Measurements from ENCODE around the gene FCRL6. TPM values are rescaled to one million over a fixed set of nuclear protein-coding genes. Genes with fewer than 3 reads are reported as not detected.

The FCRL6 gene
- total RNA-seq, 4 donors from 2014 or later: 0.17 to 0.80 (median 0.42) TPM; not detected in 1

DNA sequence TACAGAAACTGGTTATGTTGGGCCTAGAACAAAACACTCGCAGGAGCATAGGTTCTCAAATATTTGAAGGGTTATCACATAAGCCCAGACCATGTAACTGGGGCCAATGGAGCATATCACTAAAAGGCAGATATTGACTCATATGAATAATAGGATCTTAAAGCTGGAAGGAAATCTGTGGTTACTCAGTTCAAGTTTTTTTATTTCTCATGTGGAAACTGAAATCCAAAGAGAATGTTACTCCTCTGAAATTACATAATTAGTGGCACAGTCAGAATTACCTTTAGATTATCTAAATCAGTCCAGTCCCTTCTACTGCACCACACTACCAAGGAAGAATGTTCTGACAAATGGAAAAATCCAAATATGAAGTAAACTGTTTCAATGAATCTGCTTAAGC is 36.6 kb downstream of the FCRL6 start:
- TF ChIP-seq, protein P1, sequence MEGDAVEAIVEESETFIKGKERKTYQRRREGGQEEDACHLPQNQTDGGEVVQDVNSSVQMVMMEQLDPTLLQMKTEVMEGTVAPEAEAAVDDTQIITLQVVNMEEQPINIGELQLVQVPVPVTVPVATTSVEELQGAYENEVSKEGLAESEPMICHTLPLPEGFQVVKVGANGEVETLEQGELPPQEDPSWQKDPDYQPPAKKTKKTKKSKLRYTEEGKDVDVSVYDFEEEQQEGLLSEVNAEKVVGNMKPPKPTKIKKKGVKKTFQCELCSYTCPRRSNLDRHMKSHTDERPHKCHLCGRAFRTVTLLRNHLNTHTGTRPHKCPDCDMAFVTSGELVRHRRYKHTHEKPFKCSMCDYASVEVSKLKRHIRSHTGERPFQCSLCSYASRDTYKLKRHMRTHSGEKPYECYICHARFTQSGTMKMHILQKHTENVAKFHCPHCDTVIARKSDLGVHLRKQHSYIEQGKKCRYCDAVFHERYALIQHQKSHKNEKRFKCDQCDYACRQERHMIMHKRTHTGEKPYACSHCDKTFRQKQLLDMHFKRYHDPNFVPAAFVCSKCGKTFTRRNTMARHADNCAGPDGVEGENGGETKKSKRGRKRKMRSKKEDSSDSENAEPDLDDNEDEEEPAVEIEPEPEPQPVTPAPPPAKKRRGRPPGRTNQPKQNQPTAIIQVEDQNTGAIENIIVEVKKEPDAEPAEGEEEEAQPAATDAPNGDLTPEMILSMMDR (IDR thresholded peaks at IDR 0.05): no peak
- no peak for TF ChIP-seq POLR2A (IDR thresholded peaks at IDR 0.05)
- intact Hi-C loops (cut with DNase I; ENCODE audit: low total_unique reads): no loop called here

DNA sequence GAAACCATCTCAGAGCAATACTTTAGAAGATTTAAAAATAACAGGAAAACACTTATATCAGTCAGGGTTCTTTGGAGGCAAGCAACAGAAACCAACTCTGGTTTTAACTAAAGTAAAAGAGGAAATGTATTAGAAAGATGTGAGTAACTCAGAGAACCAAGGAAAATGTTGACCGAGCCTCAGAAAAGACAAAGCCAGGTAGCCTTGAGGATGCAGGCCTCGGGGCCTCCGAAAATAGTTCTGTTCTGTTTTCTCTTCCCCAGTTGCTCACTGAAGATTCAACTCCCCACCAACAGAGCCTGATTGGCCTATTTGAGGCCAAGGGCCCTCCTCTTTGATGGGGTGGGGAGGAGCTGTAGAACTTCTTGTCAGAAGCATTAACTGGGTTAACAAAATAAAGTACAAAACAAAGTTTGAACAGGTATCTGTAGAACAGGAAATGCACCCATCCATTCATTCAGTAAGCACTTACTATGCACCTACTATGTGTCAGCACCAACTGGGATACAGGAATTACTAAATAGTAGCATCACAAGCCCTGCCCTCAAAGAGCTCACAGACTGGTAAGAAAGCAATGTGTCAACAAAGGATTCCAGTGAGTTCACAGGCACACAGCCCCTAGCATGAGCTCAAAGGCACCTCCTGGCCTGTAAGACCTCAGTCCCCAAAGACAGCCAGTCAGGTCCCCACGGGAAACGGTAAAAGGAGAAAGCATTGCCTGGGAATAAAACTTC is 37.1 kb downstream of the FCRL6 start:
- TF ChIP-seq, protein P1 (IDR thresholded peaks at IDR 0.05): no peak
- TF ChIP-seq POLR2A (IDR thresholded peaks at IDR 0.05): no peak
- H3K4me3 ChIP-seq (ENCODE audit: low read depth, poor library complexity, severe bottlenecking): no peak overlapping the region
- no peak for DNase-seq (ENCODE audit: low spot score in 2 of 2)
- intact Hi-C loops (cut with DNase I; ENCODE audit: low total_unique reads): no loop called here
- WGBS, 2 donors: 94 to 95% methylated on average over 5 of the region's 5 CpGs

More for the DNA sequence above, 36.6 kb downstream of the FCRL6 start:
- WGBS, 2 donors: 89 to 95% methylated on average over 1 of the region's 1 CpG
- DNase-seq (ENCODE audit: low spot score in 2 of 2): no peak
- H3K4me3 ChIP-seq (ENCODE audit: low read depth, poor library complexity, severe bottlenecking): no peak overlapping the region

DNA sequence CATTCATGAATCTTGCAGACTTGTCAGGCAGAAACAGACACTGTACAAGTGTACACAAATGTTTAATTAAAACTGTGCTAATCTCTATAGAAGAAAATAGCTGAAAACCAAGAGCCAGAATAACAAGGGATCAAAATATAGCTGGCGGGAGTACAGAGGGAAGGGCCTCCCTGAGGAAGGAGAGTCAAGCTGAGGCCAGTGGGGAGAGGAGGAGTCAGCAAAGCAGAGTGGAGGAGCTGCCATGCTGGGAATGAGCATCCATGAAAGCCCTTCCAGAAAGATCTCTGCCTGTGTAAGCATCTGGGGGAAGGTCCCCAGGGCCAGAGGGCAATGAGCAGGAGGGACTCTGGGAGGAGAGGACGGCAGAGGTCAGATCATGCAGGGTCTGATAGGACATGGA is 39.6 kb downstream of the FCRL6 start:
- intact Hi-C loops (cut with DNase I; ENCODE audit: low total_unique reads): no loop called here
- 71 to 74% methylated on average over 2 of the region's 2 CpGs for WGBS, 2 donors
- TF ChIP-seq, protein P1 (IDR thresholded peaks at IDR 0.05): no peak
- no peak for TF ChIP-seq POLR2A (IDR thresholded peaks at IDR 0.05)
- H3K4me3 ChIP-seq (ENCODE audit: low read depth, poor library complexity, severe bottlenecking): no peak overlapping the region
- DNase-seq (ENCODE audit: low spot score in 2 of 2): no peak

DNA sequence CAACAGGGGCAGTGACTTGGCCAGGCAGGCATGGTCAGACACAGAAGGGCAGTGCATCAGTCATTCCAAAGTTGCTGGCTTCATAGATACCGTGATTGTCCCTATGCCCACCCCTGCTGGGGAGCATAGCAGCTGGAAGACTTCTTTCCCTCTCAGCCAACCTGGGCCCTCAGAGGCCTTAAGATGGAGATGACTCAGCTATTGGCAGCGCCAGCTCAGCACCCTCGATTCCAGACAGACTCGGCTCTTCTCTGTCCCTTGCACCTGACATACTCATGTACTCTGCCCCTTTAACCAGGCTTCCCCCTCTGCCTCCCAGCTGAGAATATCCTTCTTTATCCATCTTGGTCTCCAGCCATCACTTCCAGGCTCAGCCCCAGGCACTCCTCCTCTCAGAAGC is 41.3 kb downstream of the FCRL6 start:
- no peak for DNase-seq (ENCODE audit: low spot score in 2 of 2)
- TF ChIP-seq, protein P1 (IDR thresholded peaks at IDR 0.05): no peak
- no peak for TF ChIP-seq POLR2A (IDR thresholded peaks at IDR 0.05)
- intact Hi-C loops (cut with DNase I; ENCODE audit: low total_unique reads): no loop called here
- 60 to 63% methylated on average over 4 of the region's 4 CpGs for WGBS, 2 donors
- H3K4me3 ChIP-seq (ENCODE audit: low read depth, poor library complexity, severe bottlenecking): no peak overlapping the region

DNA sequence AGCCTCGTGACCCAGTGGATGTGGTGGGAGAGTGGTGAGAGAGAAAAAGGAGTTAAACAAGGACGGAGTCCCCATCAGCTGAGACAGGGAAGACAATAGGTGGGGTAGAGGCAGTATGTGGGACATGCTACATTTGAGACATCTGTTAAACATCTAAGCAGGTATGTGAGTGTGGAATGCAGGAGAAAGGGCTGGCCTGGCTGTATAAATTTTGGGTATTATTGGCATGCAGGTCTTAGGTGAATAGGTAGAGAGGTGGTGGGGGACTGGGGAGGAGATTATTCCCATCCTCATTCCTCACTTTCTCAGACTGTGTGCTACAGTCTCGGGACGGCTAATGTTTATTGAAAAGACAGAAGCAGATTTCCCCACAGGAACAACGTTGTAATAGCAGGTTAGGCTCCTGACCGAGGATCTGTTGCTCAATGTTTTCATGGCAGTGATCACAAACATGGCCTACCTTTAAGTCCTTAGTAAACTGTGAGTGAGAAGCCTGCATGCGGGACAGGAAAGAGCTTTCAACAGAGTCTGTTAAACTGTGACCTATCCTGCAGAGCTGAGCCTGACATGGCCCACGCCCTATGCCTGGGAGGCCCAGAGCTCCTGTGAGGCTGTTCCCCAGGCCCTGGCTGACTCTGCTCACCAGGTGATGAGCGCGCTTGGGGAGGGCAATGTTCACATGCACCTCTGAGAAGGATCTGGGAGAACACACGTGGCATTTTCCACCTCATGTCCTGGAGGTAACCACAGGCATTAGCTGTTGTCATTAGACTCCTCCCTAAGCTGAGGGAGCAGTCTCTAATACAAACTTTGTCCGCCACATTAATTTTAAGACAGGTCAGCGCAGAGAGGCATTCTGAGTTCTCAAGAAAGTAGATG is 43.8 kb downstream of the FCRL6 start:
- H3K4me3 ChIP-seq (ENCODE audit: low read depth, poor library complexity, severe bottlenecking): no peak overlapping the region
- 60 to 62% methylated on average over 13 of the region's 13 CpGs for WGBS, 2 donors
- intact Hi-C loops (cut with DNase I; ENCODE audit: low total_unique reads): no loop called here
- no peak for DNase-seq (ENCODE audit: low spot score in 2 of 2)
- no peak for TF ChIP-seq POLR2A (IDR thresholded peaks at IDR 0.05)
- TF ChIP-seq, protein P1 (IDR thresholded peaks at IDR 0.05): no peak
